GM12875 (cell line): ENCODE results near the gene MGAT3.

Experiments used
- H3K4me3 ChIP-seq: one replicate; pipeline ENCODE4 v1.5.1; 2011; ENCODE audit warnings: low read depth, low read length, control low read depth
- CTCF ChIP-seq: IDR thresholded peaks from 2 replicates; pipeline ENCODE4 v1.5.1; 2011; ENCODE audit warnings: low read depth, mild to moderate bottlenecking, control low read depth, inconsistent platforms, low read length, moderate library complexity, borderline replicate concordance; ENCODE audit not compliant: insufficient read depth

MGAT3 gene

GRCh38 chr22:39482768-39483167, 26.0 kb downstream of the MGAT3 start:
- H3K4me3 ChIP-seq = no peak overlapping the region
- TF ChIP-seq CTCF = no peak

DNA sequence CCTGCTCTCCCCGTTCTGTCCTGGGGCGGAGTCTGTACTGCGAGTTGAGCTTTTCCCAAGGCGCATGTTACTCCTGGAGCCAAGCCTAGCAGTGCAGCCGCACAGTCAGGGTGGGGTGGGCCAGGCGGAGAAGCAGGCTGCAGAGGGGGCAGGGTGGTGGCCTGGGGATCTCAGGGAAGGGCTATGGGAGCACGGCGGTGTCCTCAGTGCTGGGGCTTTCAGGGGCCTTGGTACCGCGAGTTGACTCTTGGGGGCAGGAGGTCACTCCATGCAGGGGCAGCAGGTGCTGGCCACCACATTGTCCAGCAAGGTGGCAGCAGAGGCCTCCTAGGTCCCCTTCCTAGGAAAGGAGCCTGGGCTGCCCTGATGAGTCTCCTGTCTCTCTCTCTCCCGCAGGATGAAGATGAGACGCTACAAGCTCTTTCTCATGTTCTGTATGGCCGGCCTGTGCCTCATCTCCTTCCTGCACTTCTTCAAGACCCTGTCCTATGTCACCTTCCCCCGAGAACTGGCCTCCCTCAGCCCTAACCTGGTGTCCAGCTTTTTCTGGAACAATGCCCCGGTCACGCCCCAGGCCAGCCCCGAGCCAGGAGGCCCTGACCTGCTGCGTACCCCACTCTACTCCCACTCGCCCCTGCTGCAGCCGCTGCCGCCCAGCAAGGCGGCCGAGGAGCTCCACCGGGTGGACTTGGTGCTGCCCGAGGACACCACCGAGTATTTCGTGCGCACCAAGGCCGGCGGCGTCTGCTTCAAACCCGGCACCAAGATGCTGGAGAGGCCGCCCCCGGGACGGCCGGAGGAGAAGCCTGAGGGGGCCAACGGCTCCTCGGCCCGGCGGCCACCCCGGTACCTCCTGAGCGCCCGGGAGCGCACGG, 30.4 kb downstream of the MGAT3 start:
- no peak for TF ChIP-seq CTCF
- H3K4me3 ChIP-seq = no peak overlapping the region

DNA sequence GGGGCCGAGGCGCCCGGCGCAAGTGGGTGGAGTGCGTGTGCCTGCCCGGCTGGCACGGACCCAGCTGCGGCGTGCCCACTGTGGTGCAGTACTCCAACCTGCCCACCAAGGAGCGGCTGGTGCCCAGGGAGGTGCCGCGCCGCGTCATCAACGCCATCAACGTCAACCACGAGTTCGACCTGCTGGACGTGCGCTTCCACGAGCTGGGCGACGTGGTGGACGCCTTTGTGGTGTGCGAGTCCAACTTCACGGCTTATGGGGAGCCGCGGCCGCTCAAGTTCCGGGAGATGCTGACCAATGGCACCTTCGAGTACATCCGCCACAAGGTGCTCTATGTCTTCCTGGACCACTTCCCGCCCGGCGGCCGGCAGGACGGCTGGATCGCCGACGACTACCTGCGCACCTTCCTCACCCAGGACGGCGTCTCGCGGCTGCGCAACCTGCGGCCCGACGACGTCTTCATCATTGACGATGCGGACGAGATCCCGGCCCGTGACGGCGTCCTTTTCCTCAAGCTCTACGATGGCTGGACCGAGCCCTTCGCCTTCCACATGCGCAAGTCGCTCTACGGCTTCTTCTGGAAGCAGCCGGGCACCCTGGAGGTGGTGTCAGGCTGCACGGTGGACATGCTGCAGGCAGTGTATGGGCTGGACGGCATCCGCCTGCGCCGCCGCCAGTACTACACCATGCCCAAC, 31.2 kb downstream of the MGAT3 start:
- TF ChIP-seq CTCF = no peak
- no peak overlapping the region for H3K4me3 ChIP-seq

- H3K4me3 ChIP-seq = no peak overlapping the region
- TF ChIP-seq CTCF = no peak
These were observed 31.8 kb downstream of the MGAT3 start for GRCh38 chr22:39488563-39489083.

DNA sequence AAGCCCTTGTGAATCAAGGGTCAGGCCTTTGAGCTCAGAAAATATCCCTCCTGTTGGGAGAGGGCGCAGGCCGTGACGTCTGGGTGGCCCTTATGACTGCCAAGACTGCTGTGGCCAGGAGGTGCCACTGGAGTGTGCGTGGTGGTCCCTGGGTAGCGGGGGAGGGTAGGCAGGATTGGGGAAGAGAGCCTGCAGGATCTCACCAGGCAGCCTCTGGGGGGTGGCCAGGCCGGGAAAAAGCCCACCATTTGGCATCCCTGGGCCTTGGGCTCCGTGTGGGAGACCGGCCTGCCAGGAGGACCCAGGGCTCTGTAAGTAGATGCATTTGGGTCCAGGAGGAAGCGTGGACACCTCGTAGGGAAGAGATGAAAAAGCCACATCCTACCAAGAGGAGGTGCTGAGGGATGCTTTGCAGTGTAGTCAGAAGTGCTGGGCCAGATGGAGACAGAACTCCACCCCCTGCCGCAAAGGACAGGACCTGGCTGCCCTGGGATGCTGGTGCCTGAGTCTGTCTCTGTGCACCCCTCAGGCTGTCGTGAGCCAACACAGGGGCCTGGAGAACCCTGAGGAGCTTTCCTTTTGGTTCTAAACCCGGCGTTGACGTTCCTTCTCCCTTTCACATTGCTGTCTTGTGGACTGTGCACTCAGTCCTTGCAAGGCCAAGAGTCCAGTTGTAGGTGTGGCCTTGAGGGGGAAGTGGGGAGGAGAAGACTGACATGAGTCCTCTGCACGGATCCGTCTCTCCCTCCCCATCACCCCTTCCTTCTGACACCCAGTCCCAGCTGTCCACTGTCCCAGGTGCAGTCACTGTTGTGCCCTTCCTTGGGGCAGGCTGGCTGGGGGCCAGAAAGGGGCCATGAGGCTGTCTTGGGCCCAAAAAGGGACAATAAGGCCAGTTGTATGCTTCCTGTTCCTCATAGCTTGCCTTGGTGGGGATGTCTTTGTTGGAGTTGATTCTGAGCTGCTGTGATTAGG, 32.6 kb downstream of the MGAT3 start:
- TF ChIP-seq CTCF = no peak
- H3K4me3 ChIP-seq = no peak overlapping the region

GRCh38 chr22:39490135-39490798, 33.5 kb downstream of the MGAT3 start:
- no peak overlapping the region for H3K4me3 ChIP-seq
- TF ChIP-seq CTCF = no peak
